GM19463 (cell line): ENCODE measurements around the gene BTN2A1.
"Not testable (repeated sequence)": the region's sequence is repeated elsewhere in the genome, so short reads cannot be mapped to it uniquely, and the experiment has no call there.

Experiments used
- ATAC-seq: cut with Tn5 transposase; IDR thresholded peaks from one replicate; pipeline ENCODE4 v1.9.1; 2021; ENCODE audit warnings: mild to moderate bottlenecking, moderate library complexity; ENCODE audit not compliant: unreplicated experiment

The BTN2A1 gene

DNA sequence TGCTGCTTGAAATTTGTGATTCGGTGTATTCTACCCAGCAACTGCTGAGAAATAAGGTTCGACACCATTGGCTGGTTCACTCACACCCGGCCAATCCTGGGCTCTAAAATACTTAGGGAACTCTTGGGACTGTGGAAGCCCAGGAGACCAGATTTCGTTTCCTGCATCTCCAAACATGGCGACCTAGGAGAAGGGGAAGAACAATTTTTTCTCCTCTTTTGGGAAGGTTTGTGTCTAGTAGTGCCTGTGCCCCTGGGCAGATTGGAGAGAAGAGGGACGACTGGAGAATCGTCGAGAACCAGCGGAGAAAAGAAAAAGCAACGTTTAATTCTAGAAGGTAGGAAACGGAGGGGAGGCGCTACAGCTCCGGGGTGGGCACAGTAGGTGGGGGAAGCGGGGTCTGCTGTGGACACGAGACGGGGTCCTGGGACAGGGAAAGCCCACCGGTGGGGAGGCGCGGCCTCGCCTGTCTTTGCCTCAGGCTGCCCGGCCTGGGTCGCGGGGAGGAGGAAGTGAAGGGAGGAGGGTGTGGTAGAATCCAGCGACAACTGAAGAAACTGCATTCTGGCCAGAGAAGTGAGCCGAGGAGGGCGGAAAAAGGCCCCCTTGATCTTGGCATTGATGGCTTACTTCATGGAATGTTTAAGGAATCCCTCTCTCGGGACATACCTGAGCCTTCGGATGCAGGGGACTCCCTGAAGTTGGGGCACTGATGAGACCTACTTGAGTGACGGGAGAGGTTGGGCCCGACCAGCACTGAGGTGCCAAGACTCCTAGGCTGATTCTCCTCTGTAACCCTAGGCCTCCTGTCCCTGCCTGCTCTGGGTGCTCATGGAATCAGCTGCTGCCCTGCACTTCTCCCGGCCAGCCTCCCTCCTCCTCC is at the start of gene BTN2A1:
Gene BTN2A1, plus strand, starts transcription at position 150 of the 883 bp plus-strand sequence. Its CDS starts 682 bp downstream, at position 832.
- ATAC-seq: peak; percentile 97

DNA sequence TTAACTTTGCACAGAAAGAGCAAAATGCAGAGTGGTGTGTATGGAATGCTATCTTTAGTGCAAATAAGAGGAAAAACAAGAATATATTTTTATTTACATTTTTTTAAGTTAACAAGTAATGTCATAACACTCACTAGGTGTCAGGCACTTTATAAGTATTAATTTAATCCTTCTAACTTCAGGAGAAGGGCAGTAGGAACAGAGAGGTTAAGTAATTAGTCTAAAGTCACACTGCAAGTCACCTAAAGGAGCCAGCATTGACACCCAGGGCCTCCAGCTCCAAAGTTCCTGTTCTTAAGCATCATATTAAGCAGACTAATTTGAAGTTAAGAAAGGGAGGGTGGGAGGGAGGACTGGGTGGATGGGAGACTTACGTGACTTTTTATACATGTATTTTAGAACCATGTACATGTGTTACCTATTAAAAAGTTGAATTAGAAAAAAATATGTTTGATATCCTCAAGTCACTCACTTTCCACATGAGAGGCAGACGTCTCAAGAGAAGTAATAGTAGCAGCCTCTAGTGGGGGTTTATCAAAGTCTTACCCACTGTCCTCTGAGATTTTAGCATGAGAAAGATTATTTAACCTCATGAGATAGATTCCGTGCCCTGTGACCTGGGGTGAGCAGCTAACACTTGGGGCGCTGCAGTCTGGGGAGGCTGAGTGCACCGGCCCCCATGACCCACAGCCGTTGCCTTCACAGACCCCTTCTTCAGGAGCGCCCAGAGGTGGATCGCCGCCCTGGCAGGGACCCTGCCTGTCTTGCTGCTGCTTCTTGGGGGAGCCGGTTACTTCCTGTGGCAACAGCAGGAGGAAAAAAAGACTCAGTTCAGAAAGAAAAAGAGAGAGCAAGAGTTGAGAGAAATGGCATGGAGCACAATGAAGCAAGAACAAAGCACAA is 48.7 kb upstream of the BTN2A1 start:
- ATAC-seq: no peak

DNA sequence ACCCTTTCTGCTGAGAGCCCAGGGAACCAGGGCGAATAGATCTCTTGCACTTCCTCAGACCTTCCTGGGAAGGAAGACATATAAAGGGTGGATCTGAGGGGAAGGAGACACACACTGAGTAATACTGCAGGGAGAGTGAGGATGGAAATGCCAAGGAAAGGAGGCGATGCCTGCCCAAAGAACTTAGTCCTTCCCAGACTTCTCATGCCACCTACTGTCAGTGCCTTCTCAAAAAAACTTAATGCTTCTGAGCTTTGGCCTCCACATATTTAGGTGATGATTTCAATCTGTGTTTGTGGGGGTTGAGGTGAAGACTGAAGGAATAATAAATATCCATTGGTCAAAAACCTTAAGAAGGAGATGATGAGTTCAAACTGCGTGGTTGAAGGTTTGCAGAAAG is 46.0 kb upstream of the BTN2A1 start:
- ATAC-seq: no peak

DNA sequence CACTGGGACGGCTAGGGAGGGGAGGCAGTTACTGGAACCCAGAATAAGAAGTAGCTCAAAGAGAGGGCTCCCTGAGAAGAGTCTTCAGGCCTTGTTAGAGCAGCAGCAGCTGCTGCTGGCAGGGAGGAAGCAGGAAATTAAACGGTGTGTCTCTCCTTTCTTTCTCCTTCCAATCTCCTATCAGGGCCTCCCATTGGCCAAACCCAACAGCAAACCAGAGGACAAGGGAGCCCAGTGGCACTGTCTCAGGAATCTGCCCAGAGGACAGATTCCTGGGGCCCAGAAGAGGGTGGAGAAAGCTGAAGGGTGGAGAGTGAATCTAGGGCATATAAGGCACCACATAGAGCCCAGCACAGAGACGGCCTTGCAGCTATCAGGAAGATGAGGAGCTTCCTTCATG is 45.5 kb upstream of the BTN2A1 start:
- no peak for ATAC-seq

DNA sequence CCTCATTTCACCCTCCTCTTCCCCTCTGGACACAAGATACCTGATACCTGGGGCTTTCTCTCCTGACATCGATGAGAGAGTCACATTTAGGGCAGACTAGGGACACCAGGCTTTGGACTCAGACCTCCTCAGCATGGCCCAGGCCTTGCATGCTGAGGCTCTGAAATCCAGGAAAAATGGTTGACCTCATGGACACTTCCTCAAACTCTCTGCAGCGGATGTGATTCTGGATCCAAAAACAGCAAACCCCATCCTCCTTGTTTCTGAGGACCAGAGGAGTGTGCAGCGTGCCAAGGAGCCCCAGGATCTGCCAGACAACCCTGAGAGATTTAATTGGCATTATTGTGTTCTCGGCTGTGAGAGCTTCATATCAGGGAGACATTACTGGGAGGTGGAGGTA is 44.8 kb upstream of the BTN2A1 start:
- no peak for ATAC-seq

DNA sequence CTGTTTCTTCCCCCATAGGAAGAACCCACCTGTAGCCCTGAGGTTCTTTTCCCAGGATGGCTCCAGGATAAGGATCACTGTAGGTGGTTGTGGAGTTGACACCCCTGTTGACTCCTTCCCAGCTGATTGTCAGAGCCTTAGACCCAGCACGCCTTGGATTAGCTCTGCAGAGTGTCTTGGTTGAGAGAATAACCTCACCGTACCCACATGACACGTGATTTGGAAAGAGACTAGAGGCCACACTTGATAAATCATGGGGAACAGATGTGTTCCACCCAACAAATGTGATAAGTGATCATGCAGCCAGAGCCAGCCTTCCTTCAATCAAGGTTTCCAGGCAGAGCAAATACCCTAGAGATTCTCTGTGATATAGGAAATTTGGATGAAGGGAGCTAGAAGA is 43.5 kb upstream of the BTN2A1 start:
- no peak for ATAC-seq

DNA sequence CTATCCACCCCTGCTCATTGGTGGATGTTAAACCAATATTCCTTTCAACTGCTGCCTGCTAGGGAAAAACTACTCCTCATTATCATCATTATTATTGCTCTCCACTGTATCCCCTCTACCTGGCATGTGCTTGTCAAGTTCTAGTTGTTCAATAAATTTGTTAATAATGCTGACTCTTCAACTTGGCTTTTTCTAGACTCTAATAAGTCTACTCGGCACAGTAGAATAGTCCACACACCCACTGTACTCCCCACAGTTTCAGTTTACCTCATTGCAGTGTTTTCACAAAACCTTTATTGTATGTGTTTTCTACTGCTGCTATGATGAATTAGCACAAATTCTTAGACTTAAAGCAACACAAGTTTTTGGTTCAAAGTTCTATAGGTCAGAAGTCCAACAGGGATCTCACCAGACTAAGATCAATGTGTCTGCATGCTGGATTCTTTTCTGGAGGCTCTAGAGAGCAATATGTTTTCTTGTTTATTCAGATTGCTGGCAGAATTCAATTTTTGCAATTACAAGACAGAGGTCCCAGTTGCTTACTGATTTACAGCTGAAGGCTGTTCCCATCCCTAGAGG is 42.6 kb upstream of the BTN2A1 start:
- no peak for ATAC-seq

DNA sequence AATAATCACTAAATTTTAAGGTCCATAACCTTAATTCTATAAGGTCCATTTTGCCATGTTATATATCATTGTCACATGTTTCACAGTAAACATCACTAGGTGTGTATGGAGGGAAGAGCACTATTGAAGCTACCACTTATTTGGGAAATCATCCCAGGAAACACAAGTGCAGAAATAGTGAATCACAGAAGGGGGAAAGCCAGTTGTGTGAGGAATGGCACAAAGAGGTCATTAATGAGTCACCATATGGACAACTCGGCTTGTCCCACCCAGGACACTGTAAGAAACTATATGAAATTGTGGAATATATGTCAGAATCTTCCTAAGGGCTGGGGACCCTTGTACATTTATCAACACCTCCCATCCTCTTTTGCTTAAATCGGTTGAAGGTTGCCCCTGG is 42.0 kb upstream of the BTN2A1 start:
- ATAC-seq: no peak

DNA sequence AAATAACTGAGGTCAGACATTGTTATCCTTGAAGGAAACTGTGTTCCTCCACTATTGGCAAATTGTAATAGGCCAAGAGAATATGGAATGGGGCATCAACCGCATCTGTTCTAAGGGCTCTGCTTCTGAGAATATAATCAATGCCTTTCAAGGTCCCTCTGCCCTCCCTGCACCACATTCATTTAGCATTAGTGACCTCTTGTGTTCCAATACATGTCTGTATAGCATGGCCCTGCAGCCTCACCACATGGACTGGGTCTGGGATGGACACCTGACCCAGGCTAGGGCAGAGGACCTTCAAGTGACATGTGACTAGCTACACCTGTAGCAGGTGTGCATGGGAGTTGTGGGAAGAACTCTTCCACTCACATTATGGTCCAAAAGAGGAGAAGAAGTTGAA is 41.5 kb upstream of the BTN2A1 start:
- ATAC-seq: no peak

DNA sequence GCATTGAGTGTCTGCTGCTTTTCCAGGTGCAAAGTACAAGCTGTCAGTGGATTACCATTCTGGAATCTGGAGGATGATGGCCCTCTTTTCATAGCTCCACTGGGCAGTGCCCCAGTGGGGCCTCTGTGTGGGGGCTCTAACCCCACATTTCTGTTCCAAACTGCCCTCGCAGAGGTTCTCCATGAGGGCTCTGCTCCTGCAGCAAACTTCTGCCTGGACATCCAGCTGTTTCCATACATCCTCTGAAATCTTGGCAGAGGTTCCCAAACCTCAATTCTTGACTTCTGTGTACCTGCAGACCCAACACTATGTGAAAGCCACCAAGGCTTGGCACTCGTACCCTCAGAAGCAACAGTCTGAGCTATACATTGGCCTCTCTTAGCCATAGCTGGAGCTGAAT is 39.7 kb upstream of the BTN2A1 start:
- ATAC-seq: not testable (repeated sequence)

DNA sequence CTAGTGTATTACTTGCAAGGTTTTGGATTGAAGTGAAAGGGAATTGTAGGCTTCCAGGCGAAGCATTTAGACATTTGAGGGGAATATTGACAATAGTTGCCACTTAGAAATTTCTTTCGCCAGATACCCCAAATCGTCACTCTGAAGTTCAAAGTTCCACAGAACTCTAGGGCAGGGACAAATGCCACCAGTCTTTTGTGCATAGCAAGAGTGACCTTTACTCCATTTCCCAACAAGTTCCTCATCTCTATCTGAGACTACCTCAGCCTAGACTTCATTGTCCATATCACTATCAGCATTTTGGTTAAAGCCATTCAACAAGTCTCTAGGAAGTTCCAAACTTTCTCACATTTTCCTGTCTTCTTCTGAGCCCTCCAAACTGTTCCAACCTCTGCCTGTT is 39.0 kb upstream of the BTN2A1 start:
- ATAC-seq: not testable (repeated sequence)

DNA sequence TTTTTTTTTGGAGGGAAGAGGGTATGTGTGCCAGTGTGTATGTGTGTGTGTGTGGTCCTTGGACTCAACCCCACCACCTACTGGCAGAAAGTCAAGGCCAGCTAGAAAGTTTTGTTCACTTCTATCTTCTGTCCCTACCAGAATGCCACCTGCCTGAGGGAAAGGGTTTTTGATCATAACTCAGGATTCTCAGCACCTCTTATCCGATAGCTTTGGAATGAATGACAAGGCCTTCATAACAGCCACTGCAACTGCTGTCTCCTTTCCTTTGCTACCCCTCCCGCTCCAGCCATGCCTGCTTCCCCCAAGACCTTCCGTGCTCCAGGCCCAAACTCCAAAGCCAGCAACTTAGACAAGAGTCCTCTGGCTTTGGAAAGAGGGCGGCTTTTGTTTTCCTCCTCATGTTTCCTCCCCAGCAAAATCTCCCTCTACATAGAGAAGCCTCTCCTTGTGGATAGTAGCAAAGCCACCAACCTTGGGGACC is 37.0 kb upstream of the BTN2A1 start:
- ATAC-seq: no peak

DNA sequence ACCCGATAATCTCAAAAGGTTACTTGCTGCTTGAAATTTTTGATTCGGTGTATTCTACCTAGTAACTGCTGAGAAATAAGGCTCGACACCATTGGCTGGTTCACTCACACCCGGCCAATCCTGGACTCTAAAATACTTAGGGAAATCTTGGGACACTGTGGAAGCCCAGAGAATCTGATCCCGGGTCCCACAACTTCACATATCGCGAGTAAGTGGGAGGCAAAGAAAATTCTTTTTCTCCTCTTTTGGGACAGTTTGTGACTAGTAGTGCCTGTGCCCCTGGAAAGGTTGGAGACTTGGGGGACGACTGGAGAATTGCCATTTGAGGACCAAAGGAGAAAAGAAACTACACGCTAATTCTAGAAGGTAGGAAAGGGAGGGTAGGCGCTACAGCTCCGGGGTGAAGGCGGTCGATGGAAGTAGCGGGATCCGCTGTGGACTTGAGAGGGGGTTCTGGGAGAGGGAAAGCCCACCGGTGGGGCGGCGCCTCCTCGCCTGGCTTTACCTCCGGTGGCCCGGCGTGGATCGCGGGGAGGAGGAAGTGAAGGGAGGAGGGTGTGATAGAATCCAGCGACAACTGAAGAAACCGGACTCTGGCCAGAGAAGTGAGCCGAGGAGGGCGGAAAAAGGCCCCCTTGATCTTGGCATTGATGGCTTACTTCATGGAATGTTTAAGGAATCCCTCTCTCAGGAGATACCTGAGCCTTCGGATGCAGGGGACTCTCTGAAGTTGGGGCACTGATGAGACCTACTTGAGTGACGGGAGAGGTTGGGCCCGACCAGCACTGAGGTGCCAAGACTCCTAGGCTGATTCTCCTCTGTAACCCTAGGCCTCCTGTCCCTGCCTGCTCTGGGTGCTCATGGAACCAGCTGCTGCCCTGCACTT is 36.3 kb upstream of the BTN2A1 start:
- peak; percentile 90 for ATAC-seq

DNA sequence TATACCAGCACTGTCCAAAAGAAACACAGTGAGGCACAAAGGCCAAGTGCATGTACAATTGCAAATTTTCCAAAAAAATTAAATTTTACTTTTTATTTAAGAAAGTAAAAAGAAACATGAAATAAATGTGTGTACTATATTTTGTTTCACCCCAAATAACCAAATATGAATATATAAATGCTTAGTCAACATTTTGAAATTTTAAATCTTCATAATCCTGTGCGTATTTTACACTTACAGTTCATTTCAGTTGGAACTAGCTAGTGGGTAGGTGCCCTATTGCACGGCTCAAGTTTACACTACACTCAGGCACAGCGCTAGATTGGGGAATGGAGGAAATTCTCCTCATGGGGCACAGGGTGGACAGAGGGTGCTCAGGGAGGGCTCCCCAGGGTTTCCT is 35.4 kb upstream of the BTN2A1 start:
- ATAC-seq: no peak

DNA sequence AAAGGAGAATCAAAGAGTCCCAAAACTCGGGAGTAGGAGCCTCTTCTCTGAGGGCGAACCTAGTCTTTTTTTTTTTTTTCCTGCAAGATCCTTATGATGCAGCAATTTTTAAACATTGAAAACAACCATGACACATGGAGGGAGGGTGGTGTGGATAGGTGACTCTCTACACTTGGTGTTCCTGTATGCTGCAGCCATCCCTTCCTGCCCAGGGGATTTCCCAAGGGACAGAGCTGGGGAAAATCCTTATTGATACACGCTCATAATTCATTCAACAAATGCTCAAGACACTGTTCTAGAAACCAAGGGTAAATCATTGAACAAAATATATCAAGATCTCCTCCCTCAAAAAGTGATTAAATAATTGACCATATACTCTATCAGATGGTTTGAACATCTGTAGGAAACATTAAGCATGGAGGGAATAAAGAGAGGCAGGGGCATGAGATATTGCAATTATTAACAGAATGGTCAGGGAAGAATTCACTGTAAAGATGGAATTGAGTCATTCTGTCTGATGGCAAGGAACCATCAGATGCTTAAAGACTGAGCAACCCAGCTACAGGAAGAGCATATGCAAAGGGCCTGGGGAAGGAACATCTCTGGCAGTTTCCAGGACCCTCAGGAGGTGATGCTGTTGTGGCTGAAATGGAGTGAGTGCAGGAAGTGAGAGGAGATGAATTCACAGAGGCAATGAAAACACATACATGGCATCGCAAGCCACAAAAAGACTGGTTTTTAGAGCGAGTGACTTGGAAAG is 30.9 kb upstream of the BTN2A1 start:
- ATAC-seq: no peak

DNA sequence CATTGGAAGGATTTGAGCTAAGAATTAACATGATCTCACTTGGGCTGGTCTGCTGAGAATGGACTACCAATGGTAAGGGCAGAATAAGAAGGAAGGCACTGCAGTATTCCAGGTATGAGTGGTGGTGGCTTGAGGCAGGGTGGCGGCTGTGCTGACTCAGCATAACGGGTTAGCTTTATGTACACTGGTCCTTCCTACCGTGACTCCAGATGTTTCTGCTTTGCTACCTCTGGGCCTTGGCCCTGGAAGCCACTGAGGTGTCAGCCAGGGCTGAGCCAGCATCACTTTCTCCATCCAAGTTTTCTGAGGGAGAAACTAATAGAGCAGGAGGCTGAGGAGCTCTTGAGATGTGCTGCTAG is 30.3 kb upstream of the BTN2A1 start:
- ATAC-seq: no peak

DNA sequence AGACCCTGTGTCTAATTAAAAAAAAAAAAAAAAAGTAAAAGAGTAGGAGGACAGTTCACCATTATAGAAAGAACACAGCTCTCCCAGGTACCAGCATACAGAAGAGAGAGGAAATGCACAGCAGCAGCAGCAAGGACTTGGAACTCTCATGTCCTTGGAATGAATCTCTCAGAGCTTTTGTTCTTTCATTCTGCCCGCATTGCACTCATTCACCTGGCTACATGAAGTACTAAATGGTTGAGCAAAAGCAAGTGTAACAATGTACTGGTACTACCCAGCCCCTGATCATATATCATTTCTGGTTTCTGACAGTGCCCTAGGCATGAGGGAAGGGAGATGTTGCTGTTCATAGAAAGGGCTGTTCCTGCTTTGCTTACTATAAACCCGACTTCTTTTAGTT is 29.5 kb upstream of the BTN2A1 start:
- ATAC-seq: no peak

DNA sequence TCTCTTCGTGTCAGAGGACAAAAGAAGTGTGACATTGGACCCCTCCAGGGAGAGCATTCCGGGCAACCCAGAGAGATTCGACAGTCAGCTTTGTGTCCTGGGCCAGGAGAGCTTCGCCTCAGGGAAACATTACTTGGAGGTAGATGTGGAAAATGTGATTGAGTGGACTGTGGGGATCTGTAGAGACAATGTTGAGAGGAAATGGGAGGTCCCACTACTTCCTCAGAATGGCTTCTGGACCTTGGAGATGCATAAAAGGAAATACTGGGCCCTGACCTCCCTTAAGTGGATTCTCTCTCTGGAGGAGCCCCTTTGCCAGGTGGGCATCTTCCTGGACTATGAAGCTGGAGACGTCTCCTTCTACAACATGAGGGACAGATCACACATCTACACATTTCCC is 27.0 kb upstream of the BTN2A1 start:
- no peak for ATAC-seq

DNA sequence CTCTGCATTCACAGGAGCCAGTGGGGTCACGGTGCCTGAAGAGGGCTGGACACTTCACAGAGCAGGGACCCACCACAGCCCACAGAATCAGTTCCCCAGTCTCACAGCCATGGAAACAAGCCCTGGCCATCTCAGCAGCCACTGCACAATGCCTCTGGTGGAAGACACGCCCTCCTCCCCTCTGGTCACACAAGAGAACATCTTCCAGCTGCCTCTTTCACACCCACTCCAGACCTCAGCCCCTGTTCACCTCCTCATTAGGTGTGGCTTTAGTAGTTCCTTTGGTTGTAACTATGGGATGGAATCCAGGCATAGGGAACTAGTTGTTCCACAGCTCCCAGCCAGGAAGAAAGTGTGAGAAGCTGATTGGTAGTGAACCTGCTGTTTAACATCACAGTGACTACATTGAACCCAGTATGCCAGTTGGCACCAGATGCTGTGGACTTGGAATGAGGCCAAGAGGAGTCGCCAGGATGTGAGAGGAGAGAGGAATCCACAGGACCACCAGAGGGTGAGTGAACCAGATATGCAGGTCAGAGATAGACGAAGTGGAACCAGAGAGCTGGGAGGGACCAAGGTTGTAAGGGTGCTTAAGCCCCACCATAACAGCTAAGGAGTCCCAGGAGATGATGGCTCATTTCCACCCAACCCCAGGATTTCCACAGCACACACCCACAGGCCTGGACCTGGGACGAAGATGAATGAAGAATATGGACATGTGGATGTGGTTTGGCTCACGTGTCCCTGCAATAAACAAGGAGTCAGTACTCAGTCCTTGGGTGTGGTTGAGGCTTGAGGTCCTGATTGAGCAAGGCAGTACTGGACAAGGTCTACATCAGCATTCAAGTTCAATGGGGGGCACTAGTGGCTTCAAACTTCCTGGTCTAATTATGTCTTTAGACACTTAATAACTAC is 26.2 kb upstream of the BTN2A1 start:
- ATAC-seq: no peak
